ENCODE results near the gene FCAMR.

Gene FCAMR

GRCh38 chr1:206982216-206982615 lies 12.0 kb upstream of the FCAMR start:
- DNase-seq (ENCODE audit: low read depth) = no peak
- TF ChIP-seq CTCF (IDR thresholded peaks at IDR 0.05; ENCODE audit: low read depth, low read length, missing control alignments) = peak; percentile 75
- no peak overlapping the region for H3K4me3 ChIP-seq (ENCODE audit: low read depth, low read length)

GRCh38 chr1:206979379-206980043 lies 9.3 kb upstream of the FCAMR start:
- H3K4me3 ChIP-seq (ENCODE audit: low read depth, low read length) = no peak overlapping the region
- peak; percentile 65 for TF ChIP-seq CTCF (IDR thresholded peaks at IDR 0.05; ENCODE audit: low read depth, low read length, missing control alignments)
- DNase-seq (ENCODE audit: low read depth) = no peak

- TF ChIP-seq CTCF (IDR thresholded peaks at IDR 0.05; ENCODE audit: low read depth, low read length, missing control alignments) = no peak
- no peak overlapping the region for H3K4me3 ChIP-seq (ENCODE audit: low read depth, low read length)
- no peak for DNase-seq (ENCODE audit: low read depth)
These were observed 8.0 kb upstream of the FCAMR start for GRCh38 chr1:206978259-206978658.

- H3K4me3 ChIP-seq (ENCODE audit: low read depth, low read length) = no peak overlapping the region
- no peak for TF ChIP-seq CTCF (IDR thresholded peaks at IDR 0.05; ENCODE audit: low read depth, low read length, missing control alignments)
- DNase-seq (ENCODE audit: low read depth) = no peak
These were observed 5.0 kb upstream of the FCAMR start for GRCh38 chr1:206975306-206975705.

- TF ChIP-seq CTCF (IDR thresholded peaks at IDR 0.05; ENCODE audit: low read depth, low read length, missing control alignments) = no peak
These were observed 3.9 kb upstream of the FCAMR start for GRCh38 chr1:206974140-206974539.

GRCh38 chr1:206972728-206973127 lies 2.5 kb upstream of the FCAMR start:
- no peak for DNase-seq (ENCODE audit: low read depth)
- no peak for TF ChIP-seq CTCF (IDR thresholded peaks at IDR 0.05; ENCODE audit: low read depth, low read length, missing control alignments)
- no peak overlapping the region for H3K4me3 ChIP-seq (ENCODE audit: low read depth, low read length)

More at GRCh38 chr1:206974140-206974539, 3.9 kb upstream of the FCAMR start:
- DNase-seq (ENCODE audit: low read depth) = no peak
- H3K4me3 ChIP-seq (ENCODE audit: low read depth, low read length) = no peak overlapping the region

- no peak for TF ChIP-seq CTCF (IDR thresholded peaks at IDR 0.05; ENCODE audit: low read depth, low read length, missing control alignments)
- DNase-seq (ENCODE audit: low read depth) = peak; percentile 51
- H3K4me3 ChIP-seq (ENCODE audit: low read depth, low read length) = no peak overlapping the region
These were observed 882 bp upstream of the FCAMR start for GRCh38 chr1:206971029-206971655.
